PC-3 (cell line): ENCODE results near the gene HSPB8.

Experiments used
- EZH2 ChIP-seq: fragments of 300-600 bp; sonication (generic); IDR thresholded peaks from one replicate; pipeline ENCODE4 v1.6.1; 2017; ENCODE audit warnings: antibody characterized with exemption, mild to moderate bottlenecking, low read length; ENCODE audit not compliant: unreplicated experiment
- EZH2phosphoT487 ChIP-seq: fragments of 300-600 bp; sonication (generic); IDR thresholded peaks from 2 replicates; pipeline ENCODE4 v1.6.1; 2018; ENCODE audit warnings: mild to moderate bottlenecking, antibody characterized with exemption, low read length, borderline replicate concordance
- TF ChIP-seq, protein P1 (sequence below): fragments of 300-600 bp; sonication (generic); conservative IDR thresholded peaks from 2 replicates; pipeline ENCODE4 v1.5.1; 2017; ENCODE audit warnings: antibody characterized with exemption, low read depth, mild to moderate bottlenecking, low read length

DNA sequence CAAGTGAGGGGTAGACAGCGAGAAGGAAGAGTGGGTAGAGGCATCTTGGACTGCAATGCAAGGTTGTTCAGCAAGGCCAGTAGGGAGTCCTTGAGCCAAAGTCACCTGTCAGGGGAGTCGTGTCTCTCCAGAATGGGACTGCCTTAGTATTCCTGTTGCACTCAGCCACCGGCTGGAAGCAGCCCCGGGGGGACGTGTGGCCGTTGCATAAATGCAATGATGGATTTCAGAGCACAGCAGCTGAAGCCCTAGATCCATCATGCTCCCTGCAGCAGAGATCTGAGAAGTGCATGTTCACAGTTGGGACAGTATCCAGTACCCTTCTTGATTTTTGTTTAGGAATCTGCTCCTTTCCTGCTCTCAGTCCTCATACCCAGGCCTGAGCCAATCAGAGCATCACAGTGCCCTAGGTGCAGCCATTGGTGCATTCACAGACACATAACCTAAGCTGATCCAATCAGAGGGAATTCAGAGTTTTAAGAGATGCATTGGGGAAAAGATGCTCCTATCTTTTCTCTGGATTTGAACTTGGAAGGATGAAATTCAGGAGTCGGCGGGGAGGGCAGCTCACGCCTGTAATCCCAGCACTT lies 62.9 kb downstream of the HSPB8 start:
- TF ChIP-seq, protein P1, sequence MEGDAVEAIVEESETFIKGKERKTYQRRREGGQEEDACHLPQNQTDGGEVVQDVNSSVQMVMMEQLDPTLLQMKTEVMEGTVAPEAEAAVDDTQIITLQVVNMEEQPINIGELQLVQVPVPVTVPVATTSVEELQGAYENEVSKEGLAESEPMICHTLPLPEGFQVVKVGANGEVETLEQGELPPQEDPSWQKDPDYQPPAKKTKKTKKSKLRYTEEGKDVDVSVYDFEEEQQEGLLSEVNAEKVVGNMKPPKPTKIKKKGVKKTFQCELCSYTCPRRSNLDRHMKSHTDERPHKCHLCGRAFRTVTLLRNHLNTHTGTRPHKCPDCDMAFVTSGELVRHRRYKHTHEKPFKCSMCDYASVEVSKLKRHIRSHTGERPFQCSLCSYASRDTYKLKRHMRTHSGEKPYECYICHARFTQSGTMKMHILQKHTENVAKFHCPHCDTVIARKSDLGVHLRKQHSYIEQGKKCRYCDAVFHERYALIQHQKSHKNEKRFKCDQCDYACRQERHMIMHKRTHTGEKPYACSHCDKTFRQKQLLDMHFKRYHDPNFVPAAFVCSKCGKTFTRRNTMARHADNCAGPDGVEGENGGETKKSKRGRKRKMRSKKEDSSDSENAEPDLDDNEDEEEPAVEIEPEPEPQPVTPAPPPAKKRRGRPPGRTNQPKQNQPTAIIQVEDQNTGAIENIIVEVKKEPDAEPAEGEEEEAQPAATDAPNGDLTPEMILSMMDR = no peak
- TF ChIP-seq EZH2 = no peak
- no peak for TF ChIP-seq EZH2phosphoT487
